ENCODE measurements around the gene SUCO.

DNA sequence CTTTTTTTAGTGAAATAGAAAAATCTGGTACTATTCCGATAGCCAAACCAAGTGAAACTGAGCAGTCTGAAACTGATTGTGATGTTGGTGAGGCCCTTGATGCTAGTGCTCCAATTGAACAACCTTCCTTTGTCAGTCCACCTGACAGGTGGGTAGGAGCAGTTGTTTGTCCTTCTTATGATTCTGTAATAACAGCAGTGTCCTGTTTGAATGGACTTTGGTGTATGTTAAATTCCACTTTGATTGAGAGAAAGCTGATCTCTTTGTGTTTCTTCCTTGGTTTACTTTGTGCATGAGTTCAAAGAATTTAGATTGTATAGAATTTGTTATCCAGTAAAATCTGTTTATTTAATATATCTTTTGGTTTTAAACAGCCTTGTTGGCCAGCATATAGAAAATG, 24.3 kb downstream of the SUCO start:
- TF ChIP-seq YY1 (IDR thresholded peaks at IDR 0.05; ENCODE audit: low read depth) (no peak), CREB1 (IDR thresholded peaks at IDR 0.05; ENCODE audit: low read depth) (no peak), CEBPB (IDR thresholded peaks at IDR 0.05) (no peak), REST (IDR thresholded peaks at IDR 0.05; ENCODE audit: low read depth) (no peak), MAX (IDR thresholded peaks at IDR 0.05) (no peak), TEAD4 (IDR thresholded peaks at IDR 0.05) (no peak), FOXM1 (IDR thresholded peaks at IDR 0.05; ENCODE audit: borderline replicate concordance, low read depth) (no peak), EGR1 (IDR thresholded peaks at IDR 0.05) (no peak), RAD21 (IDR thresholded peaks at IDR 0.05; ENCODE audit: low read depth) (no peak), EP300 (IDR thresholded peaks at IDR 0.05; ENCODE audit: borderline replicate concordance) (no peak), NFIC (IDR thresholded peaks at IDR 0.05) (no peak)
- TF ChIP-seq, protein P1, sequence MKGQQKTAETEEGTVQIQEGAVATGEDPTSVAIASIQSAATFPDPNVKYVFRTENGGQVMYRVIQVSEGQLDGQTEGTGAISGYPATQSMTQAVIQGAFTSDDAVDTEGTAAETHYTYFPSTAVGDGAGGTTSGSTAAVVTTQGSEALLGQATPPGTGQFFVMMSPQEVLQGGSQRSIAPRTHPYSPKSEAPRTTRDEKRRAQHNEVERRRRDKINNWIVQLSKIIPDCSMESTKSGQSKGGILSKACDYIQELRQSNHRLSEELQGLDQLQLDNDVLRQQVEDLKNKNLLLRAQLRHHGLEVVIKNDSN (IDR thresholded peaks at IDR 0.05) = no peak
